Fibroblast of skin of left biceps (primary cell): ENCODE data around the gene NRP2.

Experiments used
- DNase-seq, 2 experiments: peaks; one replicate each; pipeline ENCODE4 v3.0.0-alpha.2; 2013; ENCODE audit warnings: low read depth in 2 of 2

Gene NRP2

GRCh38 chr2:205682239-205682970 is at the start of gene NRP2:
TSS of gene NRP2 (plus strand) at chr2:205682501. CDS start at chr2:205683291, 790 bp downstream.
- peak; percentile 78 to 81 for DNase-seq

- DNase-seq, result no peak
These were observed 48.3 kb upstream of the NRP2 start for GRCh38 chr2:205633994-205634393.

GRCh38 chr2:205636549-205637319 is 45.6 kb upstream of the NRP2 start:
- DNase-seq, result no peak

- no peak for DNase-seq
These were observed 45.0 kb upstream of the NRP2 start for GRCh38 chr2:205637320-205637602.

- DNase-seq, result no peak
These were observed 44.4 kb upstream of the NRP2 start for GRCh38 chr2:205637779-205638503.

GRCh38 chr2:205640716-205641115 is 41.6 kb upstream of the NRP2 start:
- no peak for DNase-seq

GRCh38 chr2:205642599-205643356 is 39.5 kb upstream of the NRP2 start:
- no peak for DNase-seq

GRCh38 chr2:205643391-205643885 is 38.9 kb upstream of the NRP2 start:
- DNase-seq, result no peak

- no peak for DNase-seq
These were observed 38.3 kb upstream of the NRP2 start for GRCh38 chr2:205644018-205644417.

- no peak for DNase-seq
These were observed 35.6 kb upstream of the NRP2 start for GRCh38 chr2:205646680-205647079.

- DNase-seq, result no peak
These were observed 31.9 kb upstream of the NRP2 start for GRCh38 chr2:205650450-205650849.

- DNase-seq, result no peak
These were observed 31.4 kb upstream of the NRP2 start for GRCh38 chr2:205650931-205651330.

GRCh38 chr2:205651719-205652118 is 30.6 kb upstream of the NRP2 start:
- DNase-seq, result no peak

- peak; percentile 54 to 64 for DNase-seq
These were observed 27.3 kb upstream of the NRP2 start for GRCh38 chr2:205654878-205655605.

GRCh38 chr2:205655779-205656456 is 26.4 kb upstream of the NRP2 start:
- DNase-seq, result no peak

GRCh38 chr2:205656461-205656860 is 25.8 kb upstream of the NRP2 start:
- DNase-seq, result no peak

GRCh38 chr2:205656941-205657340 is 25.4 kb upstream of the NRP2 start:
- DNase-seq, result no peak

GRCh38 chr2:205657579-205657978 is 24.7 kb upstream of the NRP2 start:
- DNase-seq, result peak; percentile 93 to 94

GRCh38 chr2:205658068-205658467 is 24.2 kb upstream of the NRP2 start:
- no peak for DNase-seq

GRCh38 chr2:205658572-205658971 is 23.7 kb upstream of the NRP2 start:
- no peak for DNase-seq

- no peak for DNase-seq
These were observed 22.4 kb upstream of the NRP2 start for GRCh38 chr2:205659922-205660321.
